Measurements from ENCODE around the gene AP1B1.
A peak's percentile ranks its signal among the peaks of the same experiment; 100 is the strongest.

The AP1B1 gene

DNA sequence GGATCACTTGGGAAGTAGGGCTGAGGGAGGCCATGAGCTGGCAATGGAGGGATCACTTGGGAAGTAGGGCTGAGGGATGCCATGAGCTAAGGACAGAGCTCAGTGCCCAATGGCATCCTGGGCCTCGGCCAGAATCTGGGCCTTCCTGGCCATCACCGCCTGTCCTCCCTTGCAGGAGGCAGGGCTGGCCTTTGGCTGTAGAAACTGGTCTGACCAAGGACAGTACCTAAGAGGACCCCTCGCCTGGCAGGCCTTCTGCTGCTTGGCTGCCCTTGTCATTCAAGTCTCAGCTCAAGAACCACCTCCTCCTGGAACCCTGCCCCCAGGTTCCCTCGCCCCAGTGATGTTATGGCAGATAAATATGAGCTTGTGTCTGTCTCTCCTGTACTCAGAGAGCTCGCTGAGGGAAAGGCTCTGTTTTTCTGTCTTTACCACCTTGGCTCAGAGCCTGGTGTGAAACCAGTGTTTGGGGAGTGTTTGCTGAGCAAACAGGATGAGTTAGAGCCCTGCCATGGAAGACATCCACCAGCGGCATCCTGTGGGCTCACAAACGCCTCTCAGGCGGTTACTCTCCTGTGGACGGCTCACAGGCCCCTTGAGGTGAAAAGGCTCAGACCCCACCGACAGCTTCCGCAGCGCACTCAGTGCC is 53.5 kb downstream of the AP1B1 start:
- no peak overlapping the region for H3K4me3 Mint-ChIP-seq
- no peaks in the 10 kb centered on the region for H3K27me3 Mint-ChIP-seq (ENCODE audit: low read depth)
- H3K27ac Mint-ChIP-seq: no peak overlapping the region
- H3K36me3 Mint-ChIP-seq (ENCODE audit: low read depth): peaks cover 43% of the 10 kb centered on the region
- H3K4me1 Mint-ChIP-seq: peaks cover 11% of the 10 kb centered on the region
- no peaks in the 10 kb centered on the region for H3K9me3 Mint-ChIP-seq
- no peak for TF ChIP-seq CTCF (IDR thresholded peaks at IDR 0.05; ENCODE audit: unreplicated experiment in 3 of 3)

- H3K9me3 Mint-ChIP-seq: no peaks in the 10 kb centered on the region
- no peak overlapping the region for H3K27ac Mint-ChIP-seq
- peaks cover 37% of the 10 kb centered on the region for H3K36me3 Mint-ChIP-seq (ENCODE audit: low read depth)
- TF ChIP-seq CTCF (IDR thresholded peaks at IDR 0.05; ENCODE audit: unreplicated experiment in 3 of 3): no peak
- H3K4me1 Mint-ChIP-seq: peaks cover 17% of the 10 kb centered on the region
- no peak overlapping the region for H3K4me3 Mint-ChIP-seq
- no peaks in the 10 kb centered on the region for H3K27me3 Mint-ChIP-seq (ENCODE audit: low read depth)
These were observed 54.2 kb downstream of the AP1B1 start for GRCh38 chr22:29334148-29334547.

- TF ChIP-seq CTCF (IDR thresholded peaks at IDR 0.05; ENCODE audit: unreplicated experiment in 3 of 3): no peak
- H3K36me3 Mint-ChIP-seq (ENCODE audit: low read depth): peaks cover 26% of the 10 kb centered on the region
- H3K27me3 Mint-ChIP-seq (ENCODE audit: low read depth): no peaks in the 10 kb centered on the region
- peaks cover 17% of the 10 kb centered on the region for H3K4me1 Mint-ChIP-seq
- no peak overlapping the region for H3K4me3 Mint-ChIP-seq
- no peak overlapping the region for H3K27ac Mint-ChIP-seq
- H3K9me3 Mint-ChIP-seq: no peaks in the 10 kb centered on the region
These were observed 55.4 kb downstream of the AP1B1 start for GRCh38 chr22:29332886-29333496.

- H3K4me1 Mint-ChIP-seq: peaks cover 23% of the 10 kb centered on the region
- H3K36me3 Mint-ChIP-seq (ENCODE audit: low read depth): peaks cover 19% of the 10 kb centered on the region
- H3K9me3 Mint-ChIP-seq: no peaks in the 10 kb centered on the region
These were observed 56.6 kb downstream of the AP1B1 start for GRCh38 chr22:29331658-29332300.

GRCh38 chr22:29331213-29331612 is 57.2 kb downstream of the AP1B1 start:
- no peaks in the 10 kb centered on the region for H3K27me3 Mint-ChIP-seq (ENCODE audit: low read depth)
- no peak overlapping the region for H3K4me3 Mint-ChIP-seq
- no peak for TF ChIP-seq CTCF (IDR thresholded peaks at IDR 0.05; ENCODE audit: unreplicated experiment in 3 of 3)
- H3K27ac Mint-ChIP-seq: peak overlapping the region in 2 of 3 experiments; percentile 61 to 73
- no peaks in the 10 kb centered on the region for H3K9me3 Mint-ChIP-seq
- H3K36me3 Mint-ChIP-seq (ENCODE audit: low read depth): peaks cover 16% of the 10 kb centered on the region
- peaks cover 27% of the 10 kb centered on the region for H3K4me1 Mint-ChIP-seq

More at GRCh38 chr22:29331658-29332300, 56.6 kb downstream of the AP1B1 start:
- no peak overlapping the region for H3K4me3 Mint-ChIP-seq
- peak overlapping the region in 1 of 3 experiments; percentile 49 for H3K27ac Mint-ChIP-seq
- H3K27me3 Mint-ChIP-seq (ENCODE audit: low read depth): no peaks in the 10 kb centered on the region
- no peak for TF ChIP-seq CTCF (IDR thresholded peaks at IDR 0.05; ENCODE audit: unreplicated experiment in 3 of 3)

Measured in nephron (organoid).